GM12873 (cell line): Measurements from ENCODE around the gene CDH23.

ENCODE experiments used
- TF ChIP-seq, protein P1 (sequence below): IDR thresholded peaks from 2 replicates; pipeline ENCODE4 v1.5.1; 2012; ENCODE audit warnings: low read depth, mild to moderate bottlenecking, moderate library complexity, low read length, control low read depth; ENCODE audit not compliant: insufficient read depth; ENCODE audit errors: missing control alignments

Gene CDH23

GRCh38 chr10:71600849-71601248 lies 204.1 kb downstream of the CDH23 start:
- TF ChIP-seq, protein P1, sequence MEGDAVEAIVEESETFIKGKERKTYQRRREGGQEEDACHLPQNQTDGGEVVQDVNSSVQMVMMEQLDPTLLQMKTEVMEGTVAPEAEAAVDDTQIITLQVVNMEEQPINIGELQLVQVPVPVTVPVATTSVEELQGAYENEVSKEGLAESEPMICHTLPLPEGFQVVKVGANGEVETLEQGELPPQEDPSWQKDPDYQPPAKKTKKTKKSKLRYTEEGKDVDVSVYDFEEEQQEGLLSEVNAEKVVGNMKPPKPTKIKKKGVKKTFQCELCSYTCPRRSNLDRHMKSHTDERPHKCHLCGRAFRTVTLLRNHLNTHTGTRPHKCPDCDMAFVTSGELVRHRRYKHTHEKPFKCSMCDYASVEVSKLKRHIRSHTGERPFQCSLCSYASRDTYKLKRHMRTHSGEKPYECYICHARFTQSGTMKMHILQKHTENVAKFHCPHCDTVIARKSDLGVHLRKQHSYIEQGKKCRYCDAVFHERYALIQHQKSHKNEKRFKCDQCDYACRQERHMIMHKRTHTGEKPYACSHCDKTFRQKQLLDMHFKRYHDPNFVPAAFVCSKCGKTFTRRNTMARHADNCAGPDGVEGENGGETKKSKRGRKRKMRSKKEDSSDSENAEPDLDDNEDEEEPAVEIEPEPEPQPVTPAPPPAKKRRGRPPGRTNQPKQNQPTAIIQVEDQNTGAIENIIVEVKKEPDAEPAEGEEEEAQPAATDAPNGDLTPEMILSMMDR: no peak

GRCh38 chr10:71601273-71601672 lies 204.6 kb downstream of the CDH23 start:
- TF ChIP-seq, protein P1: no peak

GRCh38 chr10:71603150-71603549 lies 206.4 kb downstream of the CDH23 start:
- TF ChIP-seq, protein P1: no peak

DNA sequence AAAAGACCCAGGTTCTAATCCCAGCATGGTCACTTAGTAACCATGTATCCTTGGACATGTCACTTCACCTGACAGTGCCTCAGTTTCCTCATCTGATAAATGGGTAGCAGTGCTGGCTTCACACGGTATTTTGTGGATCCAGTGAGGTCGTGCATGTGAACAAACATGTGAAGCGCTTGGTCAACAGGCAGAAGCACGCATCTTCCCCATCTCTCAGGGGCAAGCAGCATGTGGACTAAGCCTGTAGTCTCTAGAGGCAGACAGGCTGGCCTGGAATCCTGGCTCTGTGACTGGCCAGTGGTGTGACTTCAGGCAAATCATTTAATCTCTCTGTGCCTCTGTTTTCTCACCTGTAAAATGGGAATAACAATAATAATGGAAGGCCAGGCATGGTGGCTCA lies 207.0 kb downstream of the CDH23 start:
- TF ChIP-seq, protein P1: no peak

- TF ChIP-seq, protein P1: no peak
These were observed 207.8 kb downstream of the CDH23 start for GRCh38 chr10:71604324-71605018.

DNA sequence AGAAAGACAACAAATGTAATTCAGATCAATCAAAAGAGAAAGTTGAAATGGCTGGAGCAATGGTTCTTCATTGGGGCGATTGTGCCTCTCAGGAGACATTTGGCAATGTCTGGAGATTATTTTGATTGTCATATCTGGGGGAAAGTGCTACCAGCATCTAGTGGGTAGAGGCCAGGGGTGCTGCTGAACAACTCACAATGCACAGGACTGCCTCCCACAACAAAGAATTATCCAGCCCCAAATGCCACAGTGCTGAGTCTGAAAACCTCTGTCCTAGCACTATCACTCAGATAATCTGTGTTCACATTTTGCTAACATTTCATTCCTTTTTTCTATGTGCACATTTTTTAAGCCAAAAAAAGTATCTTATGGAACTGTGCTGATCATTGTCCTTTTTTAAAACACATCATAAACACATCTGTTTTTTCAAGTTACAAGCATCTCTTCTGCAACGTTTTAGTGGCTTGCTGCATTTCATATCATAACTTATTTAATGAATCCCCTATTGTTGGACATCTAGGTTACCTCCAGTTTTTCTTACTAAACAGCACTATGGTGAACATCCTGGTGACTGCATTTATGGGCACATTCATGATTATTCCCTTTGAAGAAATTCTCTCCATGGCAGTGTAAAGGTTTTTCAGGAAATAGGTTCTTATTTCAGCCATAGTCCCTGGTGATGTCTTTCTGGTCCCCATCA lies 208.7 kb downstream of the CDH23 start:
- TF ChIP-seq, protein P1: no peak

GRCh38 chr10:71606257-71607081 lies 209.7 kb downstream of the CDH23 start:
- TF ChIP-seq, protein P1: no peak
